CD4-positive, CD25-positive, alpha-beta regulatory T cell (primary cell): ENCODE measurements around the gene RPL5. TPM values are rescaled to one million over a fixed set of nuclear protein-coding genes. Genes with fewer than 3 reads are reported as not detected.

Experiments used
- ATAC-seq, 2 donors: fragments of 150-1000 bp; cut with Tn5 transposase; one replicate each; pipeline ENCODE4 v1.10.0; 2021; ENCODE audit warnings: low read depth in 2 of 2, moderate number of reproducible peaks in 2 of 2, moderate library complexity in 1 of 2
- DNase-seq, 3 donors: peaks; one replicate each; pipeline versions ENCODE4 v3.0.0 to v3.0.0-alpha.2; 2012 to 2022; ENCODE audit warnings: mixed read lengths in 1 of 3
- H3K27ac ChIP-seq: one replicate; pipeline ENCODE4 v1.7.0; 2013; ENCODE audit warnings: mild to moderate bottlenecking, low read length; ENCODE audit not compliant: insufficient read depth, poor library complexity, severe bottlenecking
- H3K27me3 ChIP-seq: one replicate; pipeline ENCODE4 v1.7.0; 2013; ENCODE audit warnings: low read length; ENCODE audit not compliant: control insufficient read depth, insufficient read depth
- H3K36me3 ChIP-seq: one replicate; pipeline ENCODE4 v1.7.0; 2013; ENCODE audit warnings: mild to moderate bottlenecking, low read length, moderate library complexity; ENCODE audit not compliant: control insufficient read depth, insufficient read depth
- H3K4me1 ChIP-seq: 2 replicates; pipeline ENCODE4 v1.7.0; 2013; ENCODE audit warnings: mild to moderate bottlenecking, low read length; ENCODE audit not compliant: insufficient read depth, control insufficient read depth, poor library complexity, severe bottlenecking
- H3K4me3 ChIP-seq: one replicate; pipeline ENCODE4 v1.7.0; 2013; ENCODE audit warnings: low read depth, mild to moderate bottlenecking, low read length, moderate library complexity
- H3K9me3 ChIP-seq, 2 experiments: 1 replicate in 1 of 2; 2 replicates in 1 of 2; pipeline ENCODE4 v1.7.0; 2013; ENCODE audit warnings: low read length in 2 of 2, mild to moderate bottlenecking in 1 of 2, moderate library complexity in 1 of 2; ENCODE audit not compliant: control insufficient read depth in 2 of 2
- H3K27ac Mint-ChIP-seq, 3 donors: one replicate each; pipeline ENCODE4 v1.8.0; 2020 to 2022; ENCODE audit warnings: mild to moderate bottlenecking in 3 of 3, mixed read lengths in 3 of 3, moderate library complexity in 2 of 3
- H3K27me3 Mint-ChIP-seq: one replicate; pipeline ENCODE4 v1.8.0; 2022; ENCODE audit warnings: mild to moderate bottlenecking, mixed read lengths
- H3K36me3 Mint-ChIP-seq: one replicate; pipeline ENCODE4 v1.8.0; 2020; ENCODE audit warnings: mixed read lengths
- H3K4me1 Mint-ChIP-seq, 4 donors: one replicate each; pipeline ENCODE4 v1.8.0; 2020 to 2022; ENCODE audit warnings: mixed read lengths in 4 of 4, mild to moderate bottlenecking in 1 of 4
- H3K4me3 Mint-ChIP-seq, 4 donors: one replicate each; pipeline ENCODE4 v1.8.0; 2020 to 2022; ENCODE audit warnings: mild to moderate bottlenecking in 4 of 4, mixed read lengths in 4 of 4, moderate library complexity in 3 of 4
- H3K9me3 Mint-ChIP-seq, 7 donors: one replicate each; pipeline ENCODE4 v1.8.0; 2020 to 2022; ENCODE audit warnings: mixed read lengths in 7 of 7, mild to moderate bottlenecking in 3 of 7, moderate library complexity in 2 of 7
- polyA plus RNA-seq, 4 donors: library from polyadenylated mRNA; unstranded; fragments of 300-500 nt; fragmentation: Illumina TruSeq; gene quantifications; one replicate each; pipeline ENCODE4 v1.2.3, GENCODE V29; 2021
- total RNA-seq: library from RNA; stranded (reverse); gene quantifications from one replicate; pipeline ENCODE4 v1.2.3, GENCODE V29; 2022

Gene RPL5
- total and polyA plus RNA-seq, 5 donors from 2014 or later, result 916 to 3,054 (median 2,194) TPM

- Histone ChIP-seq H3K36me3 (no peaks in the 10 kb centered on the region), H3K27ac (peak overlapping the region; percentile 38), H3K9me3 (no peaks in the 10 kb centered on the region), H3K27me3 (no peaks in the 10 kb centered on the region), H3K4me1 (peaks cover 16% of the 10 kb centered on the region), H3K4me3 (no peak overlapping the region)
- Mint-ChIP-seq H3K4me3 (no peak overlapping the region), H3K9me3 (peaks cover 0 to 2% (median 0%) of the 10 kb centered on the region in 7 donors), H3K27ac (peak overlapping the region; percentile 50 to 85 (median 82)), H3K4me1 (peaks cover 18 to 53% (median 34%) of the 10 kb centered on the region in 4 donors), H3K36me3 (peaks cover 4% of the 10 kb centered on the region), H3K27me3 (no peaks in the 10 kb centered on the region)
- DNase-seq (no peak), ATAC-seq (no peak)
These were observed 52.4 kb downstream of the RPL5 start for GRCh38 chr1:92884195-92884594.

DNA sequence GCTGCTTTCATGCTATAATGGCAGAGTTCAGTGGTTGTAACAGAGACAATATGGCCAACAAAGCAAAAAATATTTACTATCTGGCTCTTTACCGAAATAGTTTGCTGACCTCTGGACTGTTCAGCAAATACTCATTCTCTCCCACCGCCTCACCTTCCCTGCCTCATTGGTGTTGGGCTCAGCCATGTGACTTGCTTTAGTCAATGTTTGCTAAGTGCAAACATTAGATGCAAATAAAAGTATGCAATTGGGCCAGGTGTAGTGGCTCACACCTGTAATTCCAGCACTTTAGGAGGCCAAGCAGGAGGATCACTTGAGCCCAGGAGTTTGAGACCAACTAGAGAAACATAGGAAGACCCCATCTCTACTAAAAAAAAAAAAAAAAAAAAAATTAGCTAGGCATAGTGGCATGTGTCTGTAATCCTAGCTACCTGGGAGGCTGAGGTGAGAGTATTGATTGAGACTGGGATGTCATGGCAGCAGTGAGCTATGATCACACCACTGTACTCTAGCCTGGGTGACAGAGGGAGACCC is 55.1 kb downstream of the RPL5 start:
- no peak for ATAC-seq

DNA sequence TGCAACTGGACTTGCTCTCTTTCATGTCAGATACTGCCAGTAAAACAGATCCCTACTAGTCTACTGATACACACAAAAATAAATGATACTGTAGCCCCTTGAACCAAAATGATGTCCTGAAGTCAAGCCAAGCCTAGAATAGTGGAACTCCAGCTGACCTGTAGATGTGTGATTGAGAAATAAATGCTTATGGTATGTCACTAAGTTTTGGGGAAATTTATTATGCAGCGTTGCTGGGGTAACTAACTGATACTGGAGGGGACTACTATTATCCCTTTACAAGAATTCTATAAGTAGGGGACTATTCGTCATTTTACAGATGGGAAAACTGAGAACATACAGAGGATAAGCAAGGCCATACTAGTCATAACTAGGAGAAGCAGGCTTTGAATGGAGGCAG is 55.6 kb downstream of the RPL5 start:
- Mint-ChIP-seq H3K9me3 (peaks cover 0 to 2% (median 0%) of the 10 kb centered on the region in 7 donors), H3K27me3 (no peaks in the 10 kb centered on the region), H3K27ac (peak overlapping the region in 1 of 3 donors; percentile 10), H3K4me3 (no peak overlapping the region), H3K36me3 (peaks cover 5% of the 10 kb centered on the region), H3K4me1 (peaks cover 14 to 49% (median 28%) of the 10 kb centered on the region in 4 donors)
- no peak for ATAC-seq
- Histone ChIP-seq H3K9me3 (no peaks in the 10 kb centered on the region), H3K27ac (no peak overlapping the region), H3K27me3 (no peaks in the 10 kb centered on the region), H3K36me3 (no peaks in the 10 kb centered on the region), H3K4me3 (no peak overlapping the region), H3K4me1 (peaks cover 15% of the 10 kb centered on the region)
- DNase-seq, result no peak

More for the DNA sequence above, 55.1 kb downstream of the RPL5 start:
- Mint-ChIP-seq H3K4me3 (no peak overlapping the region), H3K27me3 (no peaks in the 10 kb centered on the region), H3K36me3 (peaks cover 5% of the 10 kb centered on the region), H3K4me1 (peaks cover 18 to 48% (median 29%) of the 10 kb centered on the region in 4 donors), H3K9me3 (peaks cover 0 to 2% (median 0%) of the 10 kb centered on the region in 7 donors), H3K27ac (peak overlapping the region in 1 of 3 donors; percentile 10)
- no peak overlapping the region for H3K4me3 ChIP-seq
- H3K36me3 ChIP-seq, result no peaks in the 10 kb centered on the region
- H3K27me3 ChIP-seq, result no peaks in the 10 kb centered on the region
- H3K4me1 ChIP-seq, result peaks cover 16% of the 10 kb centered on the region
- no peak overlapping the region for H3K27ac ChIP-seq
- DNase-seq, result no peak
- no peaks in the 10 kb centered on the region for H3K9me3 ChIP-seq

Other genes with a start within 250 kb of the RPL5 start
- 2.7 TPM for gene EVI5, start 46.9 kb upstream of the RPL5 start, total RNA-seq
- gene EVI5, start 46.9 kb upstream of the RPL5 start, polyA plus RNA-seq, result 1 to 10 TPM in 1 of 4 donors, under 1 TPM in 3; 0.52 to 1.2 (median 0.59) TPM
- gene DIPK1A, start 129.4 kb downstream of the RPL5 start, total RNA-seq, result 10.9 TPM
- 10 to 100 TPM; 13.0 to 19.6 (median 15.2) TPM for gene DIPK1A, start 129.4 kb downstream of the RPL5 start, polyA plus RNA-seq
- gene MTF2, start 247.2 kb downstream of the RPL5 start, total RNA-seq, result 53.0 TPM
- gene MTF2, start 247.2 kb downstream of the RPL5 start, polyA plus RNA-seq, result 10 to 100 TPM; 63.5 to 80.5 (median 77.7) TPM